Measurements from ENCODE around the gene WDR81. TPM values are rescaled to one million over a fixed set of nuclear protein-coding genes. Genes with fewer than 3 reads are reported as not detected.
A peak's percentile ranks its signal among the peaks of the same experiment; 100 is the strongest.
"Not testable (repeated sequence)": the region's sequence is repeated elsewhere in the genome, so short reads cannot be mapped to it uniquely, and the experiment has no call there.

WDR81 gene
- total and polyA plus RNA-seq, 5 donors, result 9.2 to 11.2 (median 10.9) TPM

DNA sequence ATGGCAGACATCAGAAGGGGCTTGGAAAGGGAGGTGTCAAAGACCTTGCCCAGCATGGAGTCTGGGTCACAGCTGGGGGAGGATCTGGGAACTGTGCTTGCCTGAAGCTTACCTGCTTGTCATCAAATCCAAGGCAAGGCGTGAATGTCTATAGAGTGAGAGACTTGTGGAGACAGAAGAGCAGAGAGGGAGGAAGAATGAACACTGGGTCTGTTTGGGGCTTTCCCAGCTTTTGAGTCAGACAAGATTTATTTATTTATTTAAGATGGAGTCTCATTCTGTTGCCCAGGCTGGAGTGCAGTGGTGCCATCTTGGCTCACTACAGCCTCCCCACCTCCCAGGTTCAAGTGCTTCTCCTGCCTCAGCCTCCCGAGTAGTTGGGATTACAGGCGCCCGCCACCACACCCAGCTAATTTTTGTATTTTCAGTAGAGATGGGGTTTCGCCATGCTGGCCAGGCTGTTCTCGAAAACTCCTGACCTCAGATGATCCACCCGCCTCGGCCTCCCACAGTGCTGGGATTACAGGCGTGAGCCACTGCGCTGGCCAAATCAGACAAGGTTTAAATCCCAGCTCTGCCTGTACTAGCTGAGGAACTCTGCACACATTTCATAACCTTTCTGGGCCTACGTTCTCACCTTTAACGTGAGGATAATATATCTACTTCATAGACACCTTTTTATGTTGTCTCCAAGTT is 48.6 kb downstream of the WDR81 start:
- DNase-seq, result peak in 2 of 3 donors; percentile 63 to 71
- 67% methylated on average over 12 of the region's 12 CpGs for WGBS
- H3K27ac ChIP-seq (ENCODE audit: low read length), result peak overlapping the region; percentile 30
- intact Hi-C loops (cut with DNase I); H3K4me1 ChIP-seq (ENCODE audit: control insufficient read depth, insufficient read depth, low read length); H3K9me3 ChIP-seq (ENCODE audit: control insufficient read depth, low read length); H3K4me3 ChIP-seq (ENCODE audit: low read length); H3K27me3 ChIP-seq (ENCODE audit: control insufficient read depth, insufficient read depth): not testable (repeated sequence)
- ATAC-seq, result peak; percentile 58 to 61

DNA sequence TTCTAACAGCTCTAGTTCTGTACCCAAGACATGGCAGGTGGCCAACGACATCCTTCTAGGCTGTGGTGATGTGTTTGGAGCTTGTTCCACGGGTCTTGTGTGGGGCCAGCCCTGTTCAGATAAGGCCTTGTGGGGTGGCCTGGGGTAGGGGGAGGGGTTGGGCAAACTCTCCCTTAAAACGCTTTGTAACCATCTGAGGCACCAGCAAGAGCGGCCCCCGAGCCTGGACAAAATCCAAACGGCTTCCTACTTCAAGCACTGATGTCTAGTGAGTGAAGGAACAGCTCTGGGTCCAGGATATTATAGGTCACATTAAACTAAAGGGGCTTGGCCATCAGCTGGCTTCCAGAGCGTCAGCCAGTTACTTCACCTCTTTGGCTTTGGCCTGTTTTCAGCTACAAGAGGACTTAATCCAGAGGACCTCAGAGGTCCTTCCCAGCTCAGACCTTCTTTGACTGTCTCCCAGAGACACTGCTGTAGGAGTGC is 49.2 kb downstream of the WDR81 start:
- ATAC-seq (peak; percentile 47 to 64), DNase-seq (peak in 2 of 3 donors; percentile 70 to 85)
- no peaks in the 10 kb centered on the region for H3K27me3 ChIP-seq (ENCODE audit: control insufficient read depth, insufficient read depth)
- WGBS, result 23% methylated on average over 7 of the region's 7 CpGs
- H3K4me1 ChIP-seq (ENCODE audit: control insufficient read depth, insufficient read depth, low read length), result no peaks in the 10 kb centered on the region
- intact Hi-C loops (cut with DNase I), result no loop called here
- H3K4me3 ChIP-seq (ENCODE audit: low read length), result no peak overlapping the region
- no peaks in the 10 kb centered on the region for H3K9me3 ChIP-seq (ENCODE audit: control insufficient read depth, low read length)
- H3K27ac ChIP-seq (ENCODE audit: low read length), result peak overlapping the region; percentile 28

DNA sequence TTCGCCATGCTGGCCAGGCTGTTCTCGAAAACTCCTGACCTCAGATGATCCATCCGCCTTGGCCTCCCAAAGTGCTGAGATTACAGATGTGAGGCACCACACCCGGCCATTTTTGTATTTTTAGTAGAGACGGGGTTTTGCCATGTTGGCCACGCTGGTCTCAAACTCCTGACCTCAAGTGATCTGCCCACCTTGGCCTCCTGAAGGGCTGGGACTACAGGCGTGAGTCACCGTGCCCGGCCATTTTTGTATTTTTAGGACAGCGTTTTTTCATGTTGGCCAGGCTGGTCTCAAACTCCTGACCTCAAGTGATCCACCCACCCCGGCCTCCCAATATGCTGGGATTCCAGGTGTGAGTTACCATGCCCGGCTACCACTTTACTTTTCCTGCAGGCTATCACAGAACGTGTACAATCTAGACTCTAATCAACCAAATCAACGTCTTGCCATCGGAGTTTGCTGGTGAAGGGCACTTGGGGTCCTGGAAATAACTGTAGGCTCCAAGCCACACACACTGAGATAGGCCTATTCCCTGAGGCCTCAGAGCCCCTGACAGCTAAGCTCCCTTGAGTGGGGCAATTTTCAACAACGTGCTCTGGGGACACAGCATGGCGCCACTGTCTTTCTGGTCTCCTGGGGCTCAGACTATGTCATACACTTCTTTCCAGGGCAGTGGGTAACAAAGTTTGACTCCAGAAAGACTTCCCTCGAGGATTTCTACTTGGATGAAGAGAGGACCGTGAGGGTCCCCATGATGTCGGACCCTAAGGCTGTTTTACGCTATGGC is 50.1 kb downstream of the WDR81 start:
- DNase-seq (peak in 1 of 3 donors; percentile 39), ATAC-seq (no peak)
- no peak overlapping the region for H3K4me3 ChIP-seq (ENCODE audit: low read length)
- H3K27ac ChIP-seq (ENCODE audit: low read length), result peak overlapping the region; percentile 23
- no peaks in the 10 kb centered on the region for H3K9me3 ChIP-seq (ENCODE audit: control insufficient read depth, low read length)
- 87% methylated on average over 21 of the region's 21 CpGs for WGBS
- no peaks in the 10 kb centered on the region for H3K27me3 ChIP-seq (ENCODE audit: control insufficient read depth, insufficient read depth)
- no peaks in the 10 kb centered on the region for H3K4me1 ChIP-seq (ENCODE audit: control insufficient read depth, insufficient read depth, low read length)
- intact Hi-C loops (cut with DNase I), result loop anchor here in 1 of 4 donors (5.0 kb wide), 1 partner anchor 47 kb away; no protein-coding TSS in a partner anchor

DNA sequence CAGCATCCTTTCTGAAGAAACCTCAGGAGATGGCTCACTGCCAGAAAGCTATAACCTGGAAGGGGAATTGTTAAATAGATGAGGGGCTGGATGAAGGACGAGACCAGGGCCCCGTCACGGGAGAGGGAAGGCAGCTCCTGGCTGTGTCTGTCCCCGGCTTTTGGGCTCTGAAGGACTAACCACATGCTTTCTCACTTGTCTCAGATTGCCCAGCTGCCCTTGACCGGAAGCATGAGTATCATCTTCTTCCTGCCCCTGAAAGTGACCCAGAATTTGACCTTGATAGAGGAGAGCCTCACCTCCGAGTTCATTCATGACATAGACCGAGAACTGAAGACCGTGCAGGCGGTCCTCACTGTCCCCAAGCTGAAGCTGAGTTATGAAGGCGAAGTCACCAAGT is 51.8 kb downstream of the WDR81 start:
- DNase-seq (peak in 2 of 3 donors; percentile 2 to 4), ATAC-seq (no peak)
- Histone ChIP-seq H3K27ac (ENCODE audit: low read length) (no peak overlapping the region), H3K9me3 (ENCODE audit: control insufficient read depth, low read length) (no peaks in the 10 kb centered on the region), H3K4me3 (ENCODE audit: low read length) (no peak overlapping the region), H3K4me1 (ENCODE audit: control insufficient read depth, insufficient read depth, low read length) (peaks cover 4% of the 10 kb centered on the region), H3K27me3 (ENCODE audit: control insufficient read depth, insufficient read depth) (no peaks in the 10 kb centered on the region)
- 90% methylated on average over 10 of the region's 10 CpGs for WGBS
- intact Hi-C loops (cut with DNase I), result loop anchor here in 1 of 4 donors (5.0 kb wide), 1 partner anchor 49 kb away; no protein-coding TSS in a partner anchor

DNA sequence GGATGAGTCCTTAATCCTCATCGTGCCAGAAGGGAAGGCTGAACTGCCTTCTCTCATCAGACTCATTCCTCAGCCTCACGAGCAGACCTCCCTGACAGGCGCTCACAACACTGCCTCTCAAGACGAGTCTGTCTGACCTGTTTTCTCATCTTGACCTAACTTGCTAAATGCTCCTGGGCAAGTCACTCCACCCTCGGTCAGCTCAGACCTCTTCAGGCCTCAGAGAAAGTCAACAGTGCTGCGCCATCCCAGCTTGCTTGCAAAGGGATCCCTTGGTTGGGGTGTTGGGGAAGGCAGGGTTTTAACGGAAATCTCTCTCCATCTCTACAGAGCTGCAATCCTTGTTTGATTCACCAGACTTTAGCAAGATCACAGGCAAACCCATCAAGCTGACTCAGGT is 52.4 kb downstream of the WDR81 start:
- Histone ChIP-seq H3K4me1 (ENCODE audit: control insufficient read depth, insufficient read depth, low read length) (peaks cover 4% of the 10 kb centered on the region), H3K4me3 (ENCODE audit: low read length) (no peak overlapping the region), H3K27ac (ENCODE audit: low read length) (no peak overlapping the region), H3K27me3 (ENCODE audit: control insufficient read depth, insufficient read depth) (no peaks in the 10 kb centered on the region), H3K9me3 (ENCODE audit: control insufficient read depth, low read length) (no peaks in the 10 kb centered on the region)
- intact Hi-C loops (cut with DNase I), result loop anchor here in 1 of 4 donors (5.0 kb wide), 1 partner anchor 50 kb away; no protein-coding TSS in a partner anchor
- DNase-seq (peak in 2 of 3 donors; percentile 5 to 18), ATAC-seq (no peak)
- 93% methylated on average over 7 of the region's 7 CpGs for WGBS

DNA sequence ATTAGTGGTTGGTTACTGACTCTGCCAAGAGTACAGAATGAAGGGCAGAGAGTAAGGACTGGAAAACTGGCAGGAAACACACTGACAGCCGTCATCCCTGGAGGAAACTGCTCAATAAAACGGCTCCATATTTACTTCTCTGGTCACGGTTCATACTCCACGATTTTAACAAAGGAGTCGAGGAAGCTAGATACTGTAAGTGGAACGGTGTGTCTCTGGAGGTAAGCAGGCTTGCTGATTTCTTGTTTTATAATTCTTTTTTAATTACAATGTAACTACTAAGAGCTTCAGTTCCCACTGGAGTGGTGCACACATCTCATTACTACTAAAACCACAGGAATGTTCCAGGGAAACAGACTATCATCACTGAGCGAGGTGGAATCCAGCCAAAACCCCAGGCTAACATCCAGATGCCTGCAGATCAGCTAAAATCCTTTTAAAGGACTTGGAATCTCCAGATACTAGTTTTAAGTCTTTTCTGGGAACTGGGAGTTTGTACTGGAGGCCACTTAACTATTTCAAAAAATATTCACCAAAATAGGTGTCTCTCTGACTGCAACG is 55.1 kb downstream of the WDR81 start:
- H3K4me3 ChIP-seq (ENCODE audit: low read length), result no peak overlapping the region
- ATAC-seq (peak; percentile 28 to 49), DNase-seq (peak; percentile 85 to 93 (median 85))
- H3K27me3 ChIP-seq (ENCODE audit: control insufficient read depth, insufficient read depth), result no peaks in the 10 kb centered on the region
- H3K4me1 ChIP-seq (ENCODE audit: control insufficient read depth, insufficient read depth, low read length), result peaks cover 12% of the 10 kb centered on the region
- intact Hi-C loops (cut with DNase I), result loop anchor here (5.0 to 10.0 kb wide), 3 partner anchors 52 to 125 kb away; partner anchors contain the start of gene WDR81 (in 2 of the 4)
- WGBS, result 33% methylated on average over 8 of the region's 8 CpGs
- H3K9me3 ChIP-seq (ENCODE audit: control insufficient read depth, low read length), result no peaks in the 10 kb centered on the region
- H3K27ac ChIP-seq (ENCODE audit: low read length), result peak overlapping the region; percentile 88

DNA sequence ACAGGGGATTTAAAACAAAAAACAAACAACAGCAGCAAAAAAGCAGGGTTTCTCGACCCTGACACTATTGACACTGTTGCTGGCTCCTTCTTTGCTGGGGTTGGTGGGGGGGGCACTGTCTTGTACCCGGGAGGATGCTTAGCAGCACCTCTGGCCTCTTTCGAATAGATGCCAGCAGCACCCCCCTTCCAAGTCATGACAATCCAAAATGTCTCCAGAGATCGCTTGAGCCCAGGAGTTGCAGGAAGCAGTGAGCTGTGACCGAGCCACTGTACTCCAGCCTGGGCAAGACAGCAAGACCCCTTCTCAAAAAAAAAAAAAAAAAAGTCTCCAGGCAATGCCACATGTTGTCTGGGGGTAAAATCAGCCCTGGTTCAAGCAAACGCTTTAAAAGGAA is 57.7 kb downstream of the WDR81 start:
- Histone ChIP-seq H3K9me3 (ENCODE audit: control insufficient read depth, low read length) (no peaks in the 10 kb centered on the region), H3K4me3 (ENCODE audit: low read length) (no peak overlapping the region), H3K4me1 (ENCODE audit: control insufficient read depth, insufficient read depth, low read length) (peaks cover 21% of the 10 kb centered on the region), H3K27me3 (ENCODE audit: control insufficient read depth, insufficient read depth) (no peaks in the 10 kb centered on the region), H3K27ac (ENCODE audit: low read length) (peak overlapping the region; percentile 94)
- intact Hi-C loops (cut with DNase I), result loop anchor here in 3 of 4 donors (5.0 to 10.0 kb wide), 2 partner anchors 60 to 127 kb away; partner anchors contain the start of gene WDR81 (in 2 of the 3)
- 48% methylated on average over 6 of the region's 6 CpGs for WGBS
- DNase-seq, result peak in 2 of 3 donors; percentile 40 to 63
- no peak for ATAC-seq

DNA sequence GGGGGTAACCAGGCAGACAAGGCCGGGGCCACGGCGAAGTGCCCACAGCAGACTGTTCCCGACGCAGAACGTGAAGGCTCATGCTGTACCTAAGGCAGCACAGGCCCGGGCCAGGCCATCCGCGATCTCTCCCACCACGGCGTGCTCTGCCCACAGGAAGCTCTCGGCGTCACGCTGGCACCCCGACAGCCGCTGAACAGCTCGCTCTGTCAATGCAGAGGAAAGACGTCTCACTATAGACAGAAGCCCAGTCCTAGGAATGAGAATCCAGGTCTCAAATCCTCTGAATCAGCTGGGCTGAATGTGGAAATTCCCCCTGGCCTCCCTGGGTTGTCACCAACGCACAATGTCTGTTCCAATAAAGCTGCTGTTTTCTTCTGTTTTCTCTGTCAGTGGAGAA is 58.8 kb downstream of the WDR81 start:
- intact Hi-C loops (cut with DNase I), result loop anchor here in 3 of 4 donors (5.0 to 10.0 kb wide), 2 partner anchors 61 to 128 kb away; partner anchors contain the start of gene WDR81 (in 2 of the 3)

DNA sequence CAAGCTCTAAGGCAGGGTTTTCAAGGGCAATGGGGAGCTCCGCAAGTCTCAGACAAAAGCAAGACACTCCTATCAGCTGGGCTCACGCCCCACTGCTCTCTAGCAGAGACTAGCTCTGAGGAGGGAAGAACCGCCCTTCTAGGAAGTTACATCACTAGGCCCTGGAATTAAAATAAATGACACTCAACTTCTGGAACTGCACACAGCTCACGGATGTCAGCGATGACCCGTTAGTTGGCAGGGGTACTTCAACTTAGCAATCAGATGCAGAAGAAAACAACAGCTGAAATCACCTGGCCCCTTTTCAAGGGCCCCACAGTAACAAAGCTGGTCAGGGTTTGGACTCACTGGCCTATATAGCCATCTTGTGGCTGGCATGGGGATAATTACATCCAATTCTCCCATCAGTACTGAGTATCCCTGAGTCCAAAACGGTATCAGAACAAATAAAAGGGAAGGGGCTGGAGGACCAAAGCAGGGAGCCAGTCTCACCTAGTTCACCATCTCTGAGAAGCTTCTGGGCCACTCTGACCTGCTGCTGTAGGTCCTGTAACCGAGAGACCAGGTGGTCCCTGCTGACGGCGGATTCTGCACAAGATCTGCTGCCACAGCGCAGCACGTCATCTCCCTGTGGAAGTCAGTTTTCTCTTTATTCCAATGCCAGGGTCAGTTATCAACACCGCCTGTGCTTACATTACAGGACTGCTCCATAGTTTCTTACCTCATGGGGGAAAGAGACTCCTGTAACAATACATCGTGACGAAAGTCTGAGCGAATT is 59.5 kb downstream of the WDR81 start:
- WGBS, result 46% methylated on average over 16 of the region's 16 CpGs
- intact Hi-C loops (cut with DNase I), result loop anchor here in 3 of 4 donors (2.0 to 10.0 kb wide), 3 partner anchors 62 to 129 kb away; partner anchors contain the start of gene WDR81 (in 2 of the 3)
- H3K4me3 ChIP-seq (ENCODE audit: low read length), result no peak overlapping the region
- H3K9me3 ChIP-seq (ENCODE audit: control insufficient read depth, low read length), result no peaks in the 10 kb centered on the region
- peak overlapping the region; percentile 94 for H3K27ac ChIP-seq (ENCODE audit: low read length)
- ATAC-seq, result peak; percentile 79 to 82
- H3K4me1 ChIP-seq (ENCODE audit: control insufficient read depth, insufficient read depth, low read length), result peaks cover 26% of the 10 kb centered on the region
- peak; percentile 88 to 93 (median 88) for DNase-seq
- H3K27me3 ChIP-seq (ENCODE audit: control insufficient read depth, insufficient read depth), result no peaks in the 10 kb centered on the region

More for the DNA sequence above, 58.8 kb downstream of the WDR81 start:
- peaks cover 26% of the 10 kb centered on the region for H3K4me1 ChIP-seq (ENCODE audit: control insufficient read depth, insufficient read depth, low read length)
- H3K9me3 ChIP-seq (ENCODE audit: control insufficient read depth, low read length), result no peaks in the 10 kb centered on the region
- peak overlapping the region; percentile 94 for H3K27ac ChIP-seq (ENCODE audit: low read length)
- no peak overlapping the region for H3K4me3 ChIP-seq (ENCODE audit: low read length)
- WGBS, result 73% methylated on average over 19 of the region's 19 CpGs
- peak; percentile 71 to 83 (median 83) for DNase-seq
- H3K27me3 ChIP-seq (ENCODE audit: control insufficient read depth, insufficient read depth), result no peaks in the 10 kb centered on the region
- ATAC-seq, result peak; percentile 5 to 15

DNA sequence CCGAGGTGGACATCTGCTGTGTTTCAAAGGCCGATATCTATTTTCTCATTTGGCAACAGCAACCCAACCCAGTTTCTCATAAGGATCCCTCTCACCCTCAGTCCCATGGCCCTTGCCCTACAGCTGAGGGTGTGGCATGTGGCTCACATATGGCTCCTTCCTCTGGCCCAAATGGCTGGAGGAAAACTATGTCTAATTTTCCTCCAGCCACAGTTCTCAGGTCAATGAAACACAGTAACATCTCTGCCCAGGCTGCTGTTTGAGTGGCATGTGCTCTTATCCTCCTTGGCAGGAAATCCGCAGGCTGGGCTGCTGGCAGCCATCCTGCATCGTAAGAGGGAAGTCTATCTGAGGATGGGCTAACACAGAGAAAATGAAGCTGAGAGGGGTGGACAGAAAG is 61.4 kb downstream of the WDR81 start:
- Histone ChIP-seq H3K9me3 (ENCODE audit: control insufficient read depth, low read length) (no peaks in the 10 kb centered on the region), H3K4me3 (ENCODE audit: low read length) (no peak overlapping the region), H3K27ac (ENCODE audit: low read length) (peak overlapping the region; percentile 93), H3K4me1 (ENCODE audit: control insufficient read depth, insufficient read depth, low read length) (peaks cover 22% of the 10 kb centered on the region), H3K27me3 (ENCODE audit: control insufficient read depth, insufficient read depth) (no peaks in the 10 kb centered on the region)
- ATAC-seq (peak in 1 of 2 donors; percentile 28), DNase-seq (peak; percentile 70 to 86 (median 85))
- 26% methylated on average over 4 of the region's 4 CpGs for WGBS
- intact Hi-C loops (cut with DNase I), result loop anchor here in 1 of 4 donors (2.0 to 10.0 kb wide), 2 partner anchors 65 to 131 kb away; no protein-coding TSS in a partner anchor
